Heart left ventricle (tissue), 13 donors: ENCODE data around the gene S100A7A.

Experiments used
- CTCF ChIP-seq, 12 donors: fragments of 200-600 bp; sonication (generic) in 4 of 12; IDR thresholded peaks; one replicate each; pipeline versions ENCODE4 v1.5.0 to v1.8.0; 2018 to 2022; ENCODE audit warnings: antibody characterized with exemption in 12 of 12, mild to moderate bottlenecking in 5 of 12
- POLR2A ChIP-seq, 2 donors: fragments of 450-650 bp; IDR thresholded peaks; one replicate each; pipeline ENCODE4 v1.6.1; 2017; ENCODE audit warnings: antibody characterized with exemption in 2 of 2, mild to moderate bottlenecking in 2 of 2, moderate library complexity in 2 of 2
- donor health status: ischemic (EF 13 %, LVEDD 7.1; RV severe dilation, severe dysfunction).
- donor health status: DM: no; HTN: yes; CAD: no.
- donor health status: DM: no; HTN: no; CAD: no.
- donor health status: ischemic (EF 25% LVEDD 6.9; RV normal size, moderate dysfunction).
- donor health status: ischemic (EF 25% LVEDD 5.7; RV mildly dilated, moderate dysfunction).
- donor health status: ischemic (EF 35%, LVEDD 5.7; RV mildly dilated, moderate dysfunction).
- donor health status: nonischemic (EF 11% LVEDD 7.7; RV severe dilation, severe dysfunction).
- donor health status: DM: yes; HTN: yes; CAD: no.
- donor health status: PGD.
- donor health status: ischemic (EF 29% LVEDD 5.4; RV normal size, mild dysfunction).
- donor health status: nonischemic (EF 23%, LVEDD 6.1; RV moderate dilation, normal function).

GRCh38 chr1:153466908-153467307 lies 50.6 kb downstream of the S100A7A start:
- no peak for TF ChIP-seq CTCF (IDR thresholded peaks at IDR 0.05)
- no peak for TF ChIP-seq POLR2A (IDR thresholded peaks at IDR 0.05)
